IgD-negative memory B cell (primary cell): ENCODE measurements around the gene EFCAB5. TPM values are rescaled to one million over a fixed set of nuclear protein-coding genes. Genes with fewer than 3 reads are reported as not detected.
"Not testable (repeated sequence)": the region's sequence is repeated elsewhere in the genome, so short reads cannot be mapped to it uniquely, and the experiment has no call there.

Source experiments
- H3K27ac Mint-ChIP-seq, 3 donors: one replicate each; pipeline ENCODE4 v1.8.0; 2020 to 2022; ENCODE audit warnings: mild to moderate bottlenecking in 3 of 3, mixed read lengths in 3 of 3, moderate library complexity in 1 of 3
- H3K27me3 Mint-ChIP-seq: one replicate; pipeline ENCODE4 v1.8.0; 2021; ENCODE audit warnings: mixed read lengths
- H3K36me3 Mint-ChIP-seq: one replicate; pipeline ENCODE4 v1.8.0; 2020; ENCODE audit warnings: mild to moderate bottlenecking, mixed read lengths
- H3K4me1 Mint-ChIP-seq, 3 donors: one replicate each; pipeline ENCODE4 v1.8.0; 2020 to 2022; ENCODE audit warnings: mixed read lengths in 3 of 3, mild to moderate bottlenecking in 1 of 3
- H3K4me3 Mint-ChIP-seq, 4 donors: one replicate each; pipeline ENCODE4 v1.8.0; 2020 to 2022; ENCODE audit warnings: mild to moderate bottlenecking in 4 of 4, mixed read lengths in 4 of 4, moderate library complexity in 3 of 4
- H3K9me3 Mint-ChIP-seq, 3 donors: one replicate each; pipeline ENCODE4 v1.8.0; 2020 to 2021; ENCODE audit warnings: mixed read lengths in 3 of 3, mild to moderate bottlenecking in 1 of 3
- polyA plus RNA-seq: library from polyadenylated mRNA; unstranded; fragments of 300-500 nt; fragmentation: Illumina TruSeq; gene quantifications from one replicate; pipeline ENCODE4 v1.2.3, GENCODE V29; 2021

The EFCAB5 gene
- polyA plus RNA-seq, 1 donor from 2014 or later, result not detected

- H3K27ac Mint-ChIP-seq, result no peak overlapping the region
- peaks cover 8% of the 10 kb centered on the region for H3K27me3 Mint-ChIP-seq
- no peak overlapping the region for H3K4me3 Mint-ChIP-seq
- H3K9me3 Mint-ChIP-seq, result peaks cover 0 to 3% (median 0%) of the 10 kb centered on the region in 3 donors
- no peaks in the 10 kb centered on the region for H3K4me1 Mint-ChIP-seq
- peaks cover 2% of the 10 kb centered on the region for H3K36me3 Mint-ChIP-seq
Measured at GRCh38 chr17:30086896-30087295, 145.5 kb downstream of the EFCAB5 start.

GRCh38 chr17:30087431-30087830 is 146.0 kb downstream of the EFCAB5 start:
- H3K4me3 Mint-ChIP-seq, H3K9me3 Mint-ChIP-seq, H3K27ac Mint-ChIP-seq, H3K27me3 Mint-ChIP-seq, H3K36me3 Mint-ChIP-seq, H3K4me1 Mint-ChIP-seq: not testable (repeated sequence)

- peaks cover 8% of the 10 kb centered on the region for H3K27me3 Mint-ChIP-seq
- H3K4me3 Mint-ChIP-seq, result no peak overlapping the region
- no peaks in the 10 kb centered on the region for H3K36me3 Mint-ChIP-seq
- H3K4me1 Mint-ChIP-seq, result peaks cover 4 to 7% (median 5%) of the 10 kb centered on the region in 3 donors
- no peak overlapping the region for H3K27ac Mint-ChIP-seq
- peaks cover 0 to 3% (median 0%) of the 10 kb centered on the region in 3 donors for H3K9me3 Mint-ChIP-seq
Measured at GRCh38 chr17:30091121-30091670, 149.8 kb downstream of the EFCAB5 start.

GRCh38 chr17:30091771-30092170 is 150.3 kb downstream of the EFCAB5 start:
- Mint-ChIP-seq H3K27me3 (peaks cover 8% of the 10 kb centered on the region), H3K27ac (no peak overlapping the region), H3K4me1 (peaks cover 4 to 7% (median 5%) of the 10 kb centered on the region in 3 donors), H3K9me3 (peaks cover 0 to 3% (median 0%) of the 10 kb centered on the region in 3 donors), H3K4me3 (no peak overlapping the region), H3K36me3 (no peaks in the 10 kb centered on the region)

GRCh38 chr17:30092886-30093285 is 151.5 kb downstream of the EFCAB5 start:
- Mint-ChIP-seq H3K27me3 (peaks cover 7% of the 10 kb centered on the region), H3K9me3 (no peaks in the 10 kb centered on the region), H3K4me3 (no peak overlapping the region), H3K27ac (no peak overlapping the region), H3K36me3 (no peaks in the 10 kb centered on the region), H3K4me1 (peaks cover 4 to 7% (median 5%) of the 10 kb centered on the region in 3 donors)

- Mint-ChIP-seq H3K27me3 (peaks cover 7% of the 10 kb centered on the region), H3K4me3 (no peak overlapping the region)
Measured at GRCh38 chr17:30093463-30094147, 152.2 kb downstream of the EFCAB5 start.

GRCh38 chr17:30095507-30096244 is 154.2 kb downstream of the EFCAB5 start:
- H3K4me1 Mint-ChIP-seq, result peaks cover 4 to 7% (median 5%) of the 10 kb centered on the region in 3 donors
- H3K36me3 Mint-ChIP-seq, result no peaks in the 10 kb centered on the region
- H3K4me3 Mint-ChIP-seq, result no peak overlapping the region
- H3K27me3 Mint-ChIP-seq, result peaks cover 3% of the 10 kb centered on the region
- H3K27ac Mint-ChIP-seq, result no peak overlapping the region
- no peaks in the 10 kb centered on the region for H3K9me3 Mint-ChIP-seq

More at GRCh38 chr17:30093463-30094147, 152.2 kb downstream of the EFCAB5 start:
- Mint-ChIP-seq H3K9me3 (no peaks in the 10 kb centered on the region), H3K36me3 (no peaks in the 10 kb centered on the region), H3K4me1 (peaks cover 4 to 7% (median 5%) of the 10 kb centered on the region in 3 donors), H3K27ac (no peak overlapping the region)

- H3K27me3 Mint-ChIP-seq, result peaks cover 4% of the 10 kb centered on the region
- no peaks in the 10 kb centered on the region for H3K9me3 Mint-ChIP-seq
- H3K4me1 Mint-ChIP-seq, result peaks cover 4 to 6% (median 6%) of the 10 kb centered on the region in 3 donors
- no peak overlapping the region for H3K4me3 Mint-ChIP-seq
- H3K27ac Mint-ChIP-seq, result no peak overlapping the region
- H3K36me3 Mint-ChIP-seq, result no peaks in the 10 kb centered on the region
Measured at GRCh38 chr17:30101686-30102390, 160.4 kb downstream of the EFCAB5 start.

GRCh38 chr17:30103921-30104320 is 162.5 kb downstream of the EFCAB5 start:
- Mint-ChIP-seq H3K4me1 (peaks cover 4 to 6% (median 6%) of the 10 kb centered on the region in 3 donors), H3K9me3 (no peaks in the 10 kb centered on the region), H3K36me3 (no peaks in the 10 kb centered on the region), H3K27ac (peak overlapping the region in 1 of 3 donors; percentile 30), H3K4me3 (no peak overlapping the region), H3K27me3 (peaks cover 4% of the 10 kb centered on the region)

GRCh38 chr17:30104575-30105339 is 163.3 kb downstream of the EFCAB5 start:
- Mint-ChIP-seq H3K4me3 (peak overlapping the region; percentile 32 to 92 (median 83)), H3K27me3 (peaks cover 4% of the 10 kb centered on the region), H3K36me3 (no peaks in the 10 kb centered on the region), H3K27ac (peak overlapping the region in 1 of 3 donors; percentile 78), H3K4me1 (peaks cover 4 to 6% (median 6%) of the 10 kb centered on the region in 3 donors), H3K9me3 (no peaks in the 10 kb centered on the region)

- H3K4me3 Mint-ChIP-seq, result peak overlapping the region in 1 of 4 donors; percentile 12
- H3K27me3 Mint-ChIP-seq, result no peaks in the 10 kb centered on the region
- peaks cover 6 to 17% (median 7%) of the 10 kb centered on the region in 3 donors for H3K4me1 Mint-ChIP-seq
- H3K27ac Mint-ChIP-seq, result no peak overlapping the region
- peaks cover 4% of the 10 kb centered on the region for H3K36me3 Mint-ChIP-seq
- H3K9me3 Mint-ChIP-seq, result no peaks in the 10 kb centered on the region
Measured at GRCh38 chr17:30112794-30113193, 171.4 kb downstream of the EFCAB5 start.

GRCh38 chr17:30113213-30113612 is 171.8 kb downstream of the EFCAB5 start:
- Mint-ChIP-seq H3K4me1 (peaks cover 10 to 21% (median 12%) of the 10 kb centered on the region in 3 donors), H3K36me3 (peaks cover 4% of the 10 kb centered on the region), H3K9me3 (no peaks in the 10 kb centered on the region), H3K4me3 (peak overlapping the region in 1 of 4 donors; percentile 12), H3K27me3 (no peaks in the 10 kb centered on the region), H3K27ac (no peak overlapping the region)

GRCh38 chr17:30116345-30116660 is 174.9 kb downstream of the EFCAB5 start:
- no peaks in the 10 kb centered on the region for H3K9me3 Mint-ChIP-seq
- peak overlapping the region; percentile 92 to 99 (median 95) for H3K4me3 Mint-ChIP-seq
- H3K4me1 Mint-ChIP-seq, result peaks cover 19 to 37% (median 24%) of the 10 kb centered on the region in 3 donors
- peak overlapping the region; percentile 84 to 99 (median 98) for H3K27ac Mint-ChIP-seq
- H3K27me3 Mint-ChIP-seq, result no peaks in the 10 kb centered on the region
- peaks cover 4% of the 10 kb centered on the region for H3K36me3 Mint-ChIP-seq
